HG02588 (cell line): Measurements from ENCODE around the gene YIPF7.
A peak's percentile ranks its signal among the peaks of the same experiment; 100 is the strongest.

ENCODE experiments used
- ATAC-seq: cut with Tn5 transposase; IDR thresholded peaks from one replicate; pipeline ENCODE4 v1.9.1; 2021; ENCODE audit warnings: mild to moderate bottlenecking, moderate library complexity; ENCODE audit not compliant: unreplicated experiment

YIPF7 gene

GRCh38 chr4:44651425-44651824 is at the start of gene YIPF7:
YIPF7 (minus strand) TSS chr4:44651625; CDS start chr4:44650100, 1,525 bp downstream.
- no peak for ATAC-seq

GRCh38 chr4:44701037-44701436 is 49.6 kb upstream of the YIPF7 start:
- no peak for ATAC-seq

GRCh38 chr4:44700427-44700826 is 49.0 kb upstream of the YIPF7 start:
- no peak for ATAC-seq

- ATAC-seq, result no peak
Measured at GRCh38 chr4:44684648-44685047, 33.2 kb upstream of the YIPF7 start.

- no peak for ATAC-seq
Measured at GRCh38 chr4:44679060-44679459, 27.6 kb upstream of the YIPF7 start.

- peak; percentile 97 for ATAC-seq
Measured at GRCh38 chr4:44678094-44679041, 26.9 kb upstream of the YIPF7 start, which contains the start of gene GUF1. GUF1 (plus strand) TSS chr4:44678420; CDS start chr4:44678623, 203 bp downstream.

GRCh38 chr4:44675366-44675765 is 23.9 kb upstream of the YIPF7 start:
- no peak for ATAC-seq

- no peak for ATAC-seq
Measured at GRCh38 chr4:44674471-44674870, 23.0 kb upstream of the YIPF7 start.

- ATAC-seq, result no peak
Measured at GRCh38 chr4:44671636-44672035, 20.2 kb upstream of the YIPF7 start.

GRCh38 chr4:44670506-44671199 is 19.2 kb upstream of the YIPF7 start:
- ATAC-seq, result no peak

- no peak for ATAC-seq
Measured at GRCh38 chr4:44668526-44668925, 17.1 kb upstream of the YIPF7 start.

- no peak for ATAC-seq
Measured at GRCh38 chr4:44663539-44664263, 12.3 kb upstream of the YIPF7 start.

- peak; percentile 66 for ATAC-seq
Measured at GRCh38 chr4:44662623-44663005, 11.2 kb upstream of the YIPF7 start.

- ATAC-seq, result no peak
Measured at GRCh38 chr4:44661940-44662622, 10.7 kb upstream of the YIPF7 start.

- ATAC-seq, result no peak
Measured at GRCh38 chr4:44660396-44660795, 9.0 kb upstream of the YIPF7 start.

GRCh38 chr4:44652002-44652401 is 577 bp upstream of the YIPF7 start:
- ATAC-seq, result no peak

- no peak for ATAC-seq
Measured at GRCh38 chr4:44646151-44646550, 5.3 kb downstream of the YIPF7 start.

GRCh38 chr4:44638091-44638490 is 13.3 kb downstream of the YIPF7 start:
- no peak for ATAC-seq

- no peak for ATAC-seq
Measured at GRCh38 chr4:44632733-44633132, 18.7 kb downstream of the YIPF7 start.

- ATAC-seq, result no peak
Measured at GRCh38 chr4:44632089-44632488, 19.3 kb downstream of the YIPF7 start.
